Measurements from ENCODE around the gene SMIM20.

Gene SMIM20

GRCh38 chr4:25928379-25929297, 14.6 kb downstream of the SMIM20 start:
- DNase-seq: no peak

GRCh38 chr4:25929298-25929686, 15.3 kb downstream of the SMIM20 start:
- DNase-seq: no peak

GRCh38 chr4:25930731-25931354, 16.8 kb downstream of the SMIM20 start:
- no peak for DNase-seq

GRCh38 chr4:25936696-25937095, 22.7 kb downstream of the SMIM20 start:
- no peak for DNase-seq

- no peak for DNase-seq
Measured at GRCh38 chr4:25937801-25938200, 23.8 kb downstream of the SMIM20 start.

- no peak for DNase-seq
Measured at GRCh38 chr4:25938366-25938765, 24.3 kb downstream of the SMIM20 start.

- no peak for DNase-seq
Measured at GRCh38 chr4:25938787-25939186, 24.8 kb downstream of the SMIM20 start.

GRCh38 chr4:25939330-25939729, 25.3 kb downstream of the SMIM20 start:
- no peak for DNase-seq

- no peak for DNase-seq
Measured at GRCh38 chr4:25941457-25942221, 27.6 kb downstream of the SMIM20 start.

- DNase-seq: no peak
Measured at GRCh38 chr4:25943312-25943711, 29.3 kb downstream of the SMIM20 start.

GRCh38 chr4:25943805-25944204, 29.8 kb downstream of the SMIM20 start:
- DNase-seq: no peak

- no peak for DNase-seq
Measured at GRCh38 chr4:25948051-25948450, 34.0 kb downstream of the SMIM20 start.

- peak; percentile 36 for DNase-seq
Measured at GRCh38 chr4:25949173-25949748, 35.2 kb downstream of the SMIM20 start.

GRCh38 chr4:25949994-25950393, 36.0 kb downstream of the SMIM20 start:
- DNase-seq: no peak

- no peak for DNase-seq
Measured at GRCh38 chr4:25950461-25951389, 36.7 kb downstream of the SMIM20 start.

GRCh38 chr4:25951390-25951952, 37.5 kb downstream of the SMIM20 start:
- no peak for DNase-seq

GRCh38 chr4:25953740-25954139, 39.7 kb downstream of the SMIM20 start:
- DNase-seq: no peak

- no peak for DNase-seq
Measured at GRCh38 chr4:25954293-25954904, 40.4 kb downstream of the SMIM20 start.

- no peak for DNase-seq
Measured at GRCh38 chr4:25955705-25956104, 41.7 kb downstream of the SMIM20 start.

GRCh38 chr4:25956260-25956659, 42.2 kb downstream of the SMIM20 start:
- DNase-seq: no peak

GRCh38 chr4:25958110-25958509, 44.1 kb downstream of the SMIM20 start:
- no peak for DNase-seq

All from NCI-H526 treated with DMSO at 0.1 percent for 48 hours (cell line).